Astrocyte (in vitro differentiated cells and primary cell): Measurements from ENCODE around the gene DEPP1. TPM values are rescaled to one million over a fixed set of nuclear protein-coding genes. Genes with fewer than 3 reads are reported as not detected.
A peak's percentile ranks its signal among the peaks of the same experiment; 100 is the strongest.
"Not testable (repeated sequence)": the region's sequence is repeated elsewhere in the genome, so short reads cannot be mapped to it uniquely, and the experiment has no call there.

Experiments used
- DNase-seq: peaks from one replicate; pipeline ENCODE4 v3.0.0-alpha.2; 2010; ENCODE audit warnings: low read depth
- FAIRE-seq: peaks from 2 replicates; lab custom pipeline; 2011; peaks lifted over from hg19 to GRCh38; lab: Jason Lieb, UNC
- H2AFZ ChIP-seq: 2 replicates; pipeline ENCODE4 v1.6.0; 2012; ENCODE audit warnings: low read depth, low read length, inconsistent platforms
- H3K27ac ChIP-seq: 2 replicates; pipeline ENCODE4 v1.5.1; 2011; ENCODE audit warnings: low read depth, low read length, inconsistent platforms
- H3K27me3 ChIP-seq: 2 replicates; pipeline ENCODE4 v1.6.0; 2011; ENCODE audit warnings: low read length, inconsistent platforms; ENCODE audit not compliant: insufficient read depth
- H3K36me3 ChIP-seq: 2 replicates; pipeline ENCODE4 v1.5.1; 2011; ENCODE audit warnings: low read length, inconsistent platforms; ENCODE audit not compliant: insufficient read depth
- H3K4me1 ChIP-seq: 2 replicates; pipeline ENCODE4 v1.5.1; 2011; ENCODE audit warnings: low read length, inconsistent platforms; ENCODE audit not compliant: insufficient read depth
- H3K4me2 ChIP-seq: 2 replicates; pipeline ENCODE4 v1.6.0; 2012; ENCODE audit warnings: low read length, inconsistent platforms
- H3K4me3 ChIP-seq: 2 replicates; pipeline ENCODE4 v1.5.1; 2011; ENCODE audit warnings: low read depth, mild to moderate bottlenecking, low read length, inconsistent platforms; ENCODE audit not compliant: insufficient read depth
- H3K79me2 ChIP-seq: 2 replicates; pipeline ENCODE4 v1.6.0; 2012; ENCODE audit warnings: mild to moderate bottlenecking, low read length, inconsistent platforms; ENCODE audit not compliant: insufficient read depth
- H3K9ac ChIP-seq: 2 replicates; pipeline ENCODE4 v1.6.0; 2012; ENCODE audit warnings: mild to moderate bottlenecking, low read length, inconsistent platforms
- H3K9me3 ChIP-seq: 2 replicates; pipeline ENCODE4 v1.5.1; 2012; ENCODE audit warnings: low read depth, mild to moderate bottlenecking, low read length, inconsistent platforms; ENCODE audit not compliant: insufficient read depth
- H4K20me1 ChIP-seq: 2 replicates; pipeline ENCODE4 v1.6.0; 2012; ENCODE audit warnings: low read length, inconsistent platforms; ENCODE audit not compliant: insufficient read depth
- H3K27ac Mint-ChIP-seq: one replicate; pipeline ENCODE4 v1.8.0; 2021; ENCODE audit warnings: mild to moderate bottlenecking, mixed read lengths; ENCODE audit not compliant: unreplicated experiment
- H3K27me3 Mint-ChIP-seq: one replicate; pipeline ENCODE4 v1.8.0; 2021; ENCODE audit warnings: low read depth, mixed read lengths; ENCODE audit not compliant: unreplicated experiment
- H3K36me3 Mint-ChIP-seq: one replicate; pipeline ENCODE4 v1.8.0; 2021; ENCODE audit warnings: low read depth, mixed read lengths; ENCODE audit not compliant: unreplicated experiment
- H3K4me1 Mint-ChIP-seq: one replicate; pipeline ENCODE4 v1.8.0; 2021; ENCODE audit warnings: low read depth, mixed read lengths; ENCODE audit not compliant: unreplicated experiment
- H3K4me3 Mint-ChIP-seq: one replicate; pipeline ENCODE4 v1.8.0; 2021; ENCODE audit warnings: mild to moderate bottlenecking, moderate library complexity, mixed read lengths; ENCODE audit not compliant: unreplicated experiment
- H3K9me3 Mint-ChIP-seq: one replicate; pipeline ENCODE4 v1.8.0; 2021; ENCODE audit warnings: mild to moderate bottlenecking, mixed read lengths; ENCODE audit not compliant: unreplicated experiment
- EZH2 ChIP-seq: IDR thresholded peaks from 2 replicates; pipeline ENCODE4 v1.6.1; 2012; ENCODE audit warnings: mild to moderate bottlenecking, low read length, inconsistent platforms; ENCODE audit not compliant: insufficient read depth
- total RNA-seq: library from RNA; stranded (reverse); gene quantifications from 2 replicates; pipeline ENCODE4 v1.2.1, GENCODE V29; 2021
- TF ChIP-seq, protein P1 (sequence below): IDR thresholded peaks from 2 replicates; pipeline ENCODE4 v1.5.1; 2011; ENCODE audit warnings: low read depth, mild to moderate bottlenecking, inconsistent platforms, low read length, moderate library complexity; ENCODE audit not compliant: insufficient read depth

The DEPP1 gene
- total RNA-seq, 1 donor from 2014 or later = 6.6 TPM

DNA sequence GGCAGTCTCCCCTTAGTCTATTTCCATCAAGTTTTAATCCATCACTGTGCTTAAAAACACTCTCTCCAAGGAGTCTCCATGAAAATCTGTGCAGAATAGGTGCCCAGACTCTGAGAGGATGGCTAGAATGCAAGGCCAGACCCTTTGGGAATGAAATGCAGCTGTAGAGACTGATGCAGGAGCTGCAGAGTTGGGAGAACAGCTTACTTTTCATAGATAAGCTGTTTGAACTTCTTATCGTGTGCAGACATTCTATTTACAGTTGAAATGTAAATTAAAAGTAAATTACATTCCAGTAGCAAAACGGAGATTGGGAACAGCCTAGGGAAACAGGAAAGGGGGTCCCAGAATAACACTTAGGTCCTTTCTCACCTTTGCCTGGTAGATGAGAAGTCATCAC lies 37.0 kb upstream of the DEPP1 start:
- H3K36me3 Mint-ChIP-seq = no peaks in the 10 kb centered on the region
- H3K4me3 Mint-ChIP-seq = no peak overlapping the region
- DNase-seq (no peak), FAIRE-seq (no peak)
- no peaks in the 10 kb centered on the region for H3K79me2 ChIP-seq
- H3K27me3 ChIP-seq = no peaks in the 10 kb centered on the region
- no peaks in the 10 kb centered on the region for H3K9me3 ChIP-seq
- no peak overlapping the region for H3K9ac ChIP-seq
- no peak overlapping the region for H3K27ac ChIP-seq
- no peak overlapping the region for H2AFZ ChIP-seq
- H3K36me3 ChIP-seq = no peaks in the 10 kb centered on the region
- no peak overlapping the region for H3K4me2 ChIP-seq
- TF ChIP-seq EZH2 = no peak
- TF ChIP-seq, protein P1, sequence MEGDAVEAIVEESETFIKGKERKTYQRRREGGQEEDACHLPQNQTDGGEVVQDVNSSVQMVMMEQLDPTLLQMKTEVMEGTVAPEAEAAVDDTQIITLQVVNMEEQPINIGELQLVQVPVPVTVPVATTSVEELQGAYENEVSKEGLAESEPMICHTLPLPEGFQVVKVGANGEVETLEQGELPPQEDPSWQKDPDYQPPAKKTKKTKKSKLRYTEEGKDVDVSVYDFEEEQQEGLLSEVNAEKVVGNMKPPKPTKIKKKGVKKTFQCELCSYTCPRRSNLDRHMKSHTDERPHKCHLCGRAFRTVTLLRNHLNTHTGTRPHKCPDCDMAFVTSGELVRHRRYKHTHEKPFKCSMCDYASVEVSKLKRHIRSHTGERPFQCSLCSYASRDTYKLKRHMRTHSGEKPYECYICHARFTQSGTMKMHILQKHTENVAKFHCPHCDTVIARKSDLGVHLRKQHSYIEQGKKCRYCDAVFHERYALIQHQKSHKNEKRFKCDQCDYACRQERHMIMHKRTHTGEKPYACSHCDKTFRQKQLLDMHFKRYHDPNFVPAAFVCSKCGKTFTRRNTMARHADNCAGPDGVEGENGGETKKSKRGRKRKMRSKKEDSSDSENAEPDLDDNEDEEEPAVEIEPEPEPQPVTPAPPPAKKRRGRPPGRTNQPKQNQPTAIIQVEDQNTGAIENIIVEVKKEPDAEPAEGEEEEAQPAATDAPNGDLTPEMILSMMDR = no peak
- H3K27ac Mint-ChIP-seq = no peak overlapping the region
- H3K4me3 ChIP-seq = no peak overlapping the region
- no peaks in the 10 kb centered on the region for H3K27me3 Mint-ChIP-seq
- H3K9me3 Mint-ChIP-seq = peaks cover 7% of the 10 kb centered on the region
- no peaks in the 10 kb centered on the region for H3K4me1 ChIP-seq
- no peaks in the 10 kb centered on the region for H4K20me1 ChIP-seq
- no peaks in the 10 kb centered on the region for H3K4me1 Mint-ChIP-seq

DNA sequence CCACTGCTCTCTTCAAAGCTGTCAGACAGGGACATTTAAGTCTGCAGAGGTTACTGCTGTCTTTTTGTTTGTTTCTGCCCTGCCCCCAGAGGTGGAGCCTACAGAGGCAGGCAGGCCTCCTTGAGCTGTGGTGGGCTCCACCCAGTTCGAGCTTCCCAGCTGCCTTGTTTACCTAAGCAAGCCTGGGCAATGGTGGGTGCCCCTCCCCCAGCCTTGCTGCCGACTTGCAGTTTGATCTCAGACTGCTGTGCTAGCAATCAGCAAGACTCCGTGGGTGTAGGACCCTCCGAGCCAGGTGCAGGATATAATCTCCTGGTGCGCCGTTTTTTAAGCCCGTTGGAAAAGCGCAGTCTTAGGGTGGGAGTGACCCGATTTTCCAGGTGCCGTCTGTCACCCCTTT lies 35.9 kb upstream of the DEPP1 start:
- not testable (repeated sequence) for H3K4me3 Mint-ChIP-seq, H3K4me2 ChIP-seq, H3K9me3 Mint-ChIP-seq, H2AFZ ChIP-seq, H3K36me3 Mint-ChIP-seq, H3K4me1 ChIP-seq, H3K36me3 ChIP-seq, H4K20me1 ChIP-seq, H3K27ac Mint-ChIP-seq, H3K79me2 ChIP-seq, DNase-seq, FAIRE-seq, H3K27me3 Mint-ChIP-seq, H3K27me3 ChIP-seq, H3K4me3 ChIP-seq, H3K27ac ChIP-seq, H3K9ac ChIP-seq, H3K9me3 ChIP-seq, H3K4me1 Mint-ChIP-seq

GRCh38 chr10:45008524-45009161 lies 30.0 kb upstream of the DEPP1 start:
- peak; percentile 78 for DNase-seq
- no peak overlapping the region for H3K4me3 ChIP-seq

More at GRCh38 chr10:45008524-45009161, 30.0 kb upstream of the DEPP1 start:
- TF ChIP-seq, protein P1 = peak; percentile 96
- no peak for TF ChIP-seq EZH2
- H3K9me3 Mint-ChIP-seq = peaks cover 21% of the 10 kb centered on the region
- Histone ChIP-seq H3K9ac (no peak overlapping the region), H3K36me3 (peaks cover 4% of the 10 kb centered on the region), H3K4me2 (peak overlapping the region; percentile 5), H3K27me3 (no peaks in the 10 kb centered on the region), H3K9me3 (peaks cover 2% of the 10 kb centered on the region), H2AFZ (no peak overlapping the region), H4K20me1 (no peaks in the 10 kb centered on the region), H3K4me1 (no peaks in the 10 kb centered on the region), H3K27ac (no peak overlapping the region), H3K79me2 (peaks cover 13% of the 10 kb centered on the region)
- H3K27ac Mint-ChIP-seq = no peak overlapping the region
- peak; percentile 99 for FAIRE-seq
- H3K4me1 Mint-ChIP-seq = no peaks in the 10 kb centered on the region
- peaks cover 15% of the 10 kb centered on the region for H3K36me3 Mint-ChIP-seq
- H3K27me3 Mint-ChIP-seq = no peaks in the 10 kb centered on the region
- H3K4me3 Mint-ChIP-seq = no peak overlapping the region
